ENCODE results near the gene SIRPA. TPM values are rescaled to one million over a fixed set of nuclear protein-coding genes. Genes with fewer than 3 reads are reported as not detected.

SIRPA gene
- total and polyA plus RNA-seq, 10 of the 15 experiments (the other 5 are each of a cell fraction or from before 2014, with no cell fraction given) = 1.7 to 13.2 (median 5.0) TPM

GRCh38 chr20:1971893-1972586 lies 76.8 kb downstream of the SIRPA start:
- H3K4me1 ChIP-seq (ENCODE audit: control insufficient read depth, insufficient read depth, low read length) = no peaks in the 10 kb centered on the region
- intact Hi-C loops (cut with micrococcal nuclease; ENCODE audit: unreplicated experiment) (no loop called here), in situ Hi-C loops (cut with MboI) (no loop called here)
- no peak overlapping the region for H3K27ac ChIP-seq (ENCODE audit: control insufficient read depth, insufficient read depth)
- H3K9me3 ChIP-seq (replicated peaks; ENCODE audit: control insufficient read depth, insufficient read depth, low read length) = no peaks in the 10 kb centered on the region
- no peak overlapping the region for H3K4me2 ChIP-seq (ENCODE audit: control insufficient read depth, insufficient read depth)
- no peak for TF ChIP-seq BCL11A (IDR thresholded peaks at IDR 0.05; ENCODE audit: low read depth, low read length)
- H3K36me3 ChIP-seq (ENCODE audit: control insufficient read depth in 2 of 2, insufficient read depth in 2 of 2, low read length in 1 of 2) = no peaks in the 10 kb centered on the region
- ATAC-seq = no peak
- RAD21 ChIA-PET (ENCODE audit: unreplicated experiment) = no interaction called here
- no peak overlapping the region for H2AFZ ChIP-seq (ENCODE audit: control insufficient read depth, low read depth, low read length)
- POLR2A ChIA-PET = no interaction called here
- 42% methylated on average over 5 of the region's 5 CpGs for WGBS (ENCODE audit: insufficient coverage, insufficient replicate concordance, low lambda C conversion rate, missing lambda C conversion rate)
- no peaks in the 10 kb centered on the region for H3K79me2 ChIP-seq (ENCODE audit: control insufficient read depth, insufficient read depth, low read length)
- H4K20me1 ChIP-seq (ENCODE audit: control insufficient read depth, insufficient read depth) = no peaks in the 10 kb centered on the region
- DNase-seq (ENCODE audit: low read depth, low spot score) = no peak
- no peak overlapping the region for H3K9ac ChIP-seq (ENCODE audit: control insufficient read depth, insufficient read depth, low read length)
- CTCF ChIA-PET = interaction anchor here (0.6 to 2.2 kb wide), 7 partner anchors 8 to 1153 kb away, joined by 3 to 6 read pairs (median 3); no protein-coding TSS in a partner anchor
- H3K27me3 ChIP-seq (replicated peaks in 1 of 2; ENCODE audit: control insufficient read depth in 2 of 2, insufficient read depth in 2 of 2, low read length in 1 of 2) = no peaks in the 10 kb centered on the region; a peak in 3 of 4 replicates
- no peak overlapping the region for H3K4me3 ChIP-seq
- SMC1A ChIA-PET (ENCODE audit: uncharacterized antibody, unreplicated experiment) = interaction anchor here (0.9 kb wide), 1 partner anchor 201 kb away, joined by 4 read pairs; no protein-coding TSS in a partner anchor
- BruUV-seq (replicated peaks) = no TSS peak
- FAIRE-seq = no peak

- 14% methylated on average over 13 of the region's 15 CpGs for WGBS (ENCODE audit: insufficient coverage, insufficient replicate concordance, low lambda C conversion rate, missing lambda C conversion rate)
- ChIA-PET SMC1A (ENCODE audit: uncharacterized antibody, unreplicated experiment) (no interaction called here), CTCF (no interaction called here), RAD21 (ENCODE audit: unreplicated experiment) (no interaction called here), POLR2A (no interaction called here)
- no TSS peak for BruUV-seq (replicated peaks)
- Histone ChIP-seq H3K36me3 (ENCODE audit: control insufficient read depth in 2 of 2, insufficient read depth in 2 of 2, low read length in 1 of 2) (no peaks in the 10 kb centered on the region), H3K79me2 (ENCODE audit: control insufficient read depth, insufficient read depth, low read length) (no peaks in the 10 kb centered on the region), H3K27ac (ENCODE audit: control insufficient read depth, insufficient read depth) (no peak overlapping the region), H3K9ac (ENCODE audit: control insufficient read depth, insufficient read depth, low read length) (no peak overlapping the region), H3K9me3 (replicated peaks; ENCODE audit: control insufficient read depth, insufficient read depth, low read length) (no peaks in the 10 kb centered on the region), H3K27me3 (replicated peaks in 1 of 2; ENCODE audit: control insufficient read depth in 2 of 2, insufficient read depth in 2 of 2, low read length in 1 of 2) (peaks cover 0 to 2% of the 10 kb centered on the region in 2 experiments; a peak in 3 of 4 replicates), H2AFZ (ENCODE audit: control insufficient read depth, low read depth, low read length) (no peak overlapping the region), H3K4me3 (no peak overlapping the region), H4K20me1 (ENCODE audit: control insufficient read depth, insufficient read depth) (no peaks in the 10 kb centered on the region), H3K4me1 (ENCODE audit: control insufficient read depth, insufficient read depth, low read length) (no peaks in the 10 kb centered on the region), H3K4me2 (ENCODE audit: control insufficient read depth, insufficient read depth) (no peak overlapping the region)
- ATAC-seq = no peak
- TF ChIP-seq PAX8 (IDR thresholded peaks at IDR 0.05) (no peak), ATF7 (IDR thresholded peaks at IDR 0.05; ENCODE audit: low read depth) (no peak), HSF1 (IDR thresholded peaks at IDR 0.05; ENCODE audit: low read depth, low read length) (no peak), GATAD2B (conservative IDR thresholded peaks at IDR 0.05; ENCODE audit: low read depth) (no peak), GABPA (IDR thresholded peaks at IDR 0.05; ENCODE audit: low read depth) (no peak), HDGF (IDR thresholded peaks at IDR 0.05) (no peak), ATF2 (IDR thresholded peaks at IDR 0.05; ENCODE audit: low read length) (no peak), SMAD1 (IDR thresholded peaks at IDR 0.05; ENCODE audit: low read depth, partially characterized antibody) (no peak), SMC3 (IDR thresholded peaks at IDR 0.05; ENCODE audit: borderline replicate concordance, low read length) (no peak)
- TF ChIP-seq, protein P1, sequence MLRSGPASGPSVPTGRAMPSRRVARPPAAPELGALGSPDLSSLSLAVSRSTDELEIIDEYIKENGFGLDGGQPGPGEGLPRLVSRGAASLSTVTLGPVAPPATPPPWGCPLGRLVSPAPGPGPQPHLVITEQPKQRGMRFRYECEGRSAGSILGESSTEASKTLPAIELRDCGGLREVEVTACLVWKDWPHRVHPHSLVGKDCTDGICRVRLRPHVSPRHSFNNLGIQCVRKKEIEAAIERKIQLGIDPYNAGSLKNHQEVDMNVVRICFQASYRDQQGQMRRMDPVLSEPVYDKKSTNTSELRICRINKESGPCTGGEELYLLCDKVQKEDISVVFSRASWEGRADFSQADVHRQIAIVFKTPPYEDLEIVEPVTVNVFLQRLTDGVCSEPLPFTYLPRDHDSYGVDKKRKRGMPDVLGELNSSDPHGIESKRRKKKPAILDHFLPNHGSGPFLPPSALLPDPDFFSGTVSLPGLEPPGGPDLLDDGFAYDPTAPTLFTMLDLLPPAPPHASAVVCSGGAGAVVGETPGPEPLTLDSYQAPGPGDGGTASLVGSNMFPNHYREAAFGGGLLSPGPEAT (IDR thresholded peaks at IDR 0.05; ENCODE audit: low read depth) = no peak
- in situ Hi-C loops (cut with MboI) = no loop called here
- FAIRE-seq = no peak
- DNase-seq (ENCODE audit: low read depth, low spot score) = no peak
- intact Hi-C loops (cut with micrococcal nuclease; ENCODE audit: unreplicated experiment) = no loop called here
Observed at GRCh38 chr20:1973601-1974440, 78.6 kb downstream of the SIRPA start.

Data from GM12878 (cell line).